ENCODE data around the gene RAPGEF1. TPM values are rescaled to one million over a fixed set of nuclear protein-coding genes. Genes with fewer than 3 reads are reported as not detected.
A peak's percentile ranks its signal among the peaks of the same experiment; 100 is the strongest.

The RAPGEF1 gene
- total and polyA plus RNA-seq, 2 experiments from 2014 or later = 9.9 to 82.8 TPM

DNA sequence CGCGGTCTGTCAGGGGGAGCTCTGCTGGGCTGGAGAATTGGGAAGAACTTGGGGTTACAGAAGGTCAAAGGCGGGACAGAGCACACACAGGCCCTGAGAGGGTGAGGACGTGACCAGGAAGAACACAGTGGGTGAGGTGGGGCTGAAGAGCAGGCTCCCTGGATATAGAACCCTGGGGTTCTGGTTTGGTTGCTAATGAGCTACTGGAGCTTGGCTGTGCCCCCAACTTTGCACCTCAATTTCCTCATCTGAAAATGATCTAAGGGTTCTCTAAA is 110.7 kb downstream of the RAPGEF1 start:
- Histone ChIP-seq H4K20me1 (replicated peaks; ENCODE audit: insufficient read depth) (peaks cover 3% of the 10 kb centered on the region; the same call in 1 of the 2 replicates), H3K36me3 (ENCODE audit: insufficient read depth) (peaks cover 15% of the 10 kb centered on the region; the same call in 1 of the 2 replicates), H2AFZ (no peak overlapping the region), H3K79me2 (replicated peaks; ENCODE audit: insufficient read depth) (no peaks in the 10 kb centered on the region), H3K4me2 (no peak overlapping the region), H3F3A (replicated peaks; ENCODE audit: low read depth) (no peaks in the 10 kb centered on the region), H3K27me3 (ENCODE audit: insufficient read depth) (no peaks in the 10 kb centered on the region), H3K4me3 (no peak overlapping the region), H3K27ac (ENCODE audit: low read depth) (0 out of 2 replicates have a peak overlapping the region, but pooled peaks have one; percentile 32), H3K9me2 (ENCODE audit: insufficient read depth) (no peaks in the 10 kb centered on the region), H3K4me1 (ENCODE audit: insufficient read depth) (peaks cover 13% of the 10 kb centered on the region; the same call in 1 of the 2 replicates)
- no peak for DNase-seq (ENCODE audit: low spot score)
- TF ChIP-seq CREB1 (CRISPR knock-in tag; IDR thresholded peaks at IDR 0.05; ENCODE audit: low read depth) (no peak), STAT1 (IDR thresholded peaks at IDR 0.05; ENCODE audit: unreplicated experiment) (no peak), ZNF114 (CRISPR knock-in tag; IDR thresholded peaks at IDR 0.05) (no peak), EZH2phosphoT487 (IDR thresholded peaks at IDR 0.05; ENCODE audit: unreplicated experiment) (no peak), POLR2AphosphoS5 (IDR thresholded peaks at IDR 0.05; ENCODE audit: low read depth) (no peak), JUNB (IDR thresholded peaks at IDR 0.05; ENCODE audit: unreplicated experiment) (no peak), EZH2 (IDR thresholded peaks at IDR 0.05; ENCODE audit: low read depth, unreplicated experiment) (no peak), NANOG (IDR thresholded peaks at IDR 0.05; ENCODE audit: borderline replicate concordance) (no peak), ZNF331 (CRISPR knock-in tag; IDR thresholded peaks at IDR 0.05; ENCODE audit: low read depth) (no peak)
- TF ChIP-seq, protein P1, sequence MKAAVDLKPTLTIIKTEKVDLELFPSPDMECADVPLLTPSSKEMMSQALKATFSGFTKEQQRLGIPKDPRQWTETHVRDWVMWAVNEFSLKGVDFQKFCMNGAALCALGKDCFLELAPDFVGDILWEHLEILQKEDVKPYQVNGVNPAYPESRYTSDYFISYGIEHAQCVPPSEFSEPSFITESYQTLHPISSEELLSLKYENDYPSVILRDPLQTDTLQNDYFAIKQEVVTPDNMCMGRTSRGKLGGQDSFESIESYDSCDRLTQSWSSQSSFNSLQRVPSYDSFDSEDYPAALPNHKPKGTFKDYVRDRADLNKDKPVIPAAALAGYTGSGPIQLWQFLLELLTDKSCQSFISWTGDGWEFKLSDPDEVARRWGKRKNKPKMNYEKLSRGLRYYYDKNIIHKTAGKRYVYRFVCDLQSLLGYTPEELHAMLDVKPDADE (IDR thresholded peaks at IDR 0.05) = no peak
- TF ChIP-seq, protein P2, sequence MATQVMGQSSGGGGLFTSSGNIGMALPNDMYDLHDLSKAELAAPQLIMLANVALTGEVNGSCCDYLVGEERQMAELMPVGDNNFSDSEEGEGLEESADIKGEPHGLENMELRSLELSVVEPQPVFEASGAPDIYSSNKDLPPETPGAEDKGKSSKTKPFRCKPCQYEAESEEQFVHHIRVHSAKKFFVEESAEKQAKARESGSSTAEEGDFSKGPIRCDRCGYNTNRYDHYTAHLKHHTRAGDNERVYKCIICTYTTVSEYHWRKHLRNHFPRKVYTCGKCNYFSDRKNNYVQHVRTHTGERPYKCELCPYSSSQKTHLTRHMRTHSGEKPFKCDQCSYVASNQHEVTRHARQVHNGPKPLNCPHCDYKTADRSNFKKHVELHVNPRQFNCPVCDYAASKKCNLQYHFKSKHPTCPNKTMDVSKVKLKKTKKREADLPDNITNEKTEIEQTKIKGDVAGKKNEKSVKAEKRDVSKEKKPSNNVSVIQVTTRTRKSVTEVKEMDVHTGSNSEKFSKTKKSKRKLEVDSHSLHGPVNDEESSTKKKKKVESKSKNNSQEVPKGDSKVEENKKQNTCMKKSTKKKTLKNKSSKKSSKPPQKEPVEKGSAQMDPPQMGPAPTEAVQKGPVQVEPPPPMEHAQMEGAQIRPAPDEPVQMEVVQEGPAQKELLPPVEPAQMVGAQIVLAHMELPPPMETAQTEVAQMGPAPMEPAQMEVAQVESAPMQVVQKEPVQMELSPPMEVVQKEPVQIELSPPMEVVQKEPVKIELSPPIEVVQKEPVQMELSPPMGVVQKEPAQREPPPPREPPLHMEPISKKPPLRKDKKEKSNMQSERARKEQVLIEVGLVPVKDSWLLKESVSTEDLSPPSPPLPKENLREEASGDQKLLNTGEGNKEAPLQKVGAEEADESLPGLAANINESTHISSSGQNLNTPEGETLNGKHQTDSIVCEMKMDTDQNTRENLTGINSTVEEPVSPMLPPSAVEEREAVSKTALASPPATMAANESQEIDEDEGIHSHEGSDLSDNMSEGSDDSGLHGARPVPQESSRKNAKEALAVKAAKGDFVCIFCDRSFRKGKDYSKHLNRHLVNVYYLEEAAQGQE (IDR thresholded peaks at IDR 0.05; ENCODE audit: unreplicated experiment) = no peak
- TF ChIP-seq, protein P3, sequence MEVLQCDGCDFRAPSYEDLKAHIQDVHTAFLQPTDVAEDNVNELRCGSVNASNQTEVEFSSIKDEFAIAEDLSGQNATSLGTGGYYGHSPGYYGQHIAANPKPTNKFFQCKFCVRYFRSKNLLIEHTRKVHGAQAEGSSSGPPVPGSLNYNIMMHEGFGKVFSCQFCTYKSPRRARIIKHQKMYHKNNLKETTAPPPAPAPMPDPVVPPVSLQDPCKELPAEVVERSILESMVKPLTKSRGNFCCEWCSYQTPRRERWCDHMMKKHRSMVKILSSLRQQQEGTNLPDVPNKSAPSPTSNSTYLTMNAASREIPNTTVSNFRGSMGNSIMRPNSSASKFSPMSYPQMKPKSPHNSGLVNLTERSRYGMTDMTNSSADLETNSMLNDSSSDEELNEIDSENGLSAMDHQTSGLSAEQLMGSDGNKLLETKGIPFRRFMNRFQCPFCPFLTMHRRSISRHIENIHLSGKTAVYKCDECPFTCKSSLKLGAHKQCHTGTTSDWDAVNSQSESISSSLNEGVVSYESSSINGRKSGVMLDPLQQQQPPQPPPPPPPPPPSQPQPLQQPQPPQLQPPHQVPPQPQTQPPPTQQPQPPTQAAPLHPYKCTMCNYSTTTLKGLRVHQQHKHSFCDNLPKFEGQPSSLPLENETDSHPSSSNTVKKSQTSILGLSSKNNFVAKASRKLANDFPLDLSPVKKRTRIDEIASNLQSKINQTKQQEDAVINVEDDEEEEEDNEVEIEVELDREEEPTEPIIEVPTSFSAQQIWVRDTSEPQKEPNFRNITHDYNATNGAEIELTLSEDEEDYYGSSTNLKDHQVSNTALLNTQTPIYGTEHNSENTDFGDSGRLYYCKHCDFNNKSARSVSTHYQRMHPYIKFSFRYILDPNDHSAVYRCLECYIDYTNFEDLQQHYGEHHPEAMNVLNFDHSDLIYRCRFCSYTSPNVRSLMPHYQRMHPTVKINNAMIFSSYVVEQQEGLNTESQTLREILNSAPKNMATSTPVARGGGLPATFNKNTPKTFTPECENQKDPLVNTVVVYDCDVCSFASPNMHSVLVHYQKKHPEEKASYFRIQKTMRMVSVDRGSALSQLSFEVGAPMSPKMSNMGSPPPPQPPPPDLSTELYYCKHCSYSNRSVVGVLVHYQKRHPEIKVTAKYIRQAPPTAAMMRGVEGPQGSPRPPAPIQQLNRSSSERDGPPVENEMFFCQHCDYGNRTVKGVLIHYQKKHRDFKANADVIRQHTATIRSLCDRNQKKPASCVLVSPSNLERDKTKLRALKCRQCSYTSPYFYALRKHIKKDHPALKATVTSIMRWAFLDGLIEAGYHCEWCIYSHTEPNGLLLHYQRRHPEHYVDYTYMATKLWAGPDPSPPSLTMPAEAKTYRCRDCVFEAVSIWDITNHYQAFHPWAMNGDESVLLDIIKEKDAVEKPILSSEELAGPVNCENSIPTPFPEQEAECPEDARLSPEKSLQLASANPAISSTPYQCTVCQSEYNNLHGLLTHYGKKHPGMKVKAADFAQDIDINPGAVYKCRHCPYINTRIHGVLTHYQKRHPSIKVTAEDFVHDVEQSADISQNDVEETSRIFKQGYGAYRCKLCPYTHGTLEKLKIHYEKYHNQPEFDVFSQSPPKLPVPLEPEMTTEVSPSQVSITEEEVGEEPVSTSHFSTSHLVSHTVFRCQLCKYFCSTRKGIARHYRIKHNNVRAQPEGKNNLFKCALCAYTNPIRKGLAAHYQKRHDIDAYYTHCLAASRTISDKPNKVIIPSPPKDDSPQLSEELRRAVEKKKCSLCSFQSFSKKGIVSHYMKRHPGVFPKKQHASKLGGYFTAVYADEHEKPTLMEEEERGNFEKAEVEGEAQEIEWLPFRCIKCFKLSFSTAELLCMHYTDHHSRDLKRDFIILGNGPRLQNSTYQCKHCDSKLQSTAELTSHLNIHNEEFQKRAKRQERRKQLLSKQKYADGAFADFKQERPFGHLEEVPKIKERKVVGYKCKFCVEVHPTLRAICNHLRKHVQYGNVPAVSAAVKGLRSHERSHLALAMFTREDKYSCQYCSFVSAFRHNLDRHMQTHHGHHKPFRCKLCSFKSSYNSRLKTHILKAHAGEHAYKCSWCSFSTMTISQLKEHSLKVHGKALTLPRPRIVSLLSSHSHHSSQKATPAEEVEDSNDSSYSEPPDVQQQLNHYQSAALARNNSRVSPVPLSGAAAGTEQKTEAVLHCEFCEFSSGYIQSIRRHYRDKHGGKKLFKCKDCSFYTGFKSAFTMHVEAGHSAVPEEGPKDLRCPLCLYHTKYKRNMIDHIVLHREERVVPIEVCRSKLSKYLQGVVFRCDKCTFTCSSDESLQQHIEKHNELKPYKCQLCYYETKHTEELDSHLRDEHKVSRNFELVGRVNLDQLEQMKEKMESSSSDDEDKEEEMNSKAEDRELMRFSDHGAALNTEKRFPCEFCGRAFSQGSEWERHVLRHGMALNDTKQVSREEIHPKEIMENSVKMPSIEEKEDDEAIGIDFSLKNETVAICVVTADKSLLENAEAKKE (CRISPR knock-in tag; IDR thresholded peaks at IDR 0.05) = no peak
- TF ChIP-seq, protein P4, sequence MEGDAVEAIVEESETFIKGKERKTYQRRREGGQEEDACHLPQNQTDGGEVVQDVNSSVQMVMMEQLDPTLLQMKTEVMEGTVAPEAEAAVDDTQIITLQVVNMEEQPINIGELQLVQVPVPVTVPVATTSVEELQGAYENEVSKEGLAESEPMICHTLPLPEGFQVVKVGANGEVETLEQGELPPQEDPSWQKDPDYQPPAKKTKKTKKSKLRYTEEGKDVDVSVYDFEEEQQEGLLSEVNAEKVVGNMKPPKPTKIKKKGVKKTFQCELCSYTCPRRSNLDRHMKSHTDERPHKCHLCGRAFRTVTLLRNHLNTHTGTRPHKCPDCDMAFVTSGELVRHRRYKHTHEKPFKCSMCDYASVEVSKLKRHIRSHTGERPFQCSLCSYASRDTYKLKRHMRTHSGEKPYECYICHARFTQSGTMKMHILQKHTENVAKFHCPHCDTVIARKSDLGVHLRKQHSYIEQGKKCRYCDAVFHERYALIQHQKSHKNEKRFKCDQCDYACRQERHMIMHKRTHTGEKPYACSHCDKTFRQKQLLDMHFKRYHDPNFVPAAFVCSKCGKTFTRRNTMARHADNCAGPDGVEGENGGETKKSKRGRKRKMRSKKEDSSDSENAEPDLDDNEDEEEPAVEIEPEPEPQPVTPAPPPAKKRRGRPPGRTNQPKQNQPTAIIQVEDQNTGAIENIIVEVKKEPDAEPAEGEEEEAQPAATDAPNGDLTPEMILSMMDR (conservative IDR thresholded peaks at IDR 0.05; ENCODE audit: low read depth in 2 of 2) = no peak
- Mint-ChIP-seq H3K9me3 (no peaks in the 10 kb centered on the region), H3K27ac (peak overlapping the region; percentile 12; the same call in 1 of the 2 replicates), H3K27me3 (ENCODE audit: insufficient read depth, low read depth, poor library complexity) (peaks cover 5% of the 10 kb centered on the region), H3K4me3 (no peak overlapping the region), H3K4me1 (peaks cover 21% of the 10 kb centered on the region), H3K36me3 (ENCODE audit: low read depth) (peaks cover 18% of the 10 kb centered on the region; the same call in 2 of the 3 replicates)
- no peak for ATAC-seq
